ENCODE results near the gene S1PR3.

- TF ChIP-seq POLR2A (IDR thresholded peaks at IDR 0.05; ENCODE audit: low read depth, low read length) (no peak), SPI1 (IDR thresholded peaks at IDR 0.05; ENCODE audit: low read depth, low read length) (no peak), POLR2AphosphoS5 (IDR thresholded peaks at IDR 0.05; ENCODE audit: low read depth, low read length) (no peak), TAF1 (IDR thresholded peaks at IDR 0.05; ENCODE audit: low read depth, low read length) (no peak), POU2F2 (IDR thresholded peaks at IDR 0.05; ENCODE audit: low read depth, low read length) (no peak)
Observed at GRCh38 chr9:88945636-88946333, 45.5 kb upstream of the S1PR3 start.
